ENCODE data around the gene PAK6.

GRCh38 chr15:40251486-40252140, 12.8 kb downstream of the PAK6 start:
- TF ChIP-seq, protein P1, sequence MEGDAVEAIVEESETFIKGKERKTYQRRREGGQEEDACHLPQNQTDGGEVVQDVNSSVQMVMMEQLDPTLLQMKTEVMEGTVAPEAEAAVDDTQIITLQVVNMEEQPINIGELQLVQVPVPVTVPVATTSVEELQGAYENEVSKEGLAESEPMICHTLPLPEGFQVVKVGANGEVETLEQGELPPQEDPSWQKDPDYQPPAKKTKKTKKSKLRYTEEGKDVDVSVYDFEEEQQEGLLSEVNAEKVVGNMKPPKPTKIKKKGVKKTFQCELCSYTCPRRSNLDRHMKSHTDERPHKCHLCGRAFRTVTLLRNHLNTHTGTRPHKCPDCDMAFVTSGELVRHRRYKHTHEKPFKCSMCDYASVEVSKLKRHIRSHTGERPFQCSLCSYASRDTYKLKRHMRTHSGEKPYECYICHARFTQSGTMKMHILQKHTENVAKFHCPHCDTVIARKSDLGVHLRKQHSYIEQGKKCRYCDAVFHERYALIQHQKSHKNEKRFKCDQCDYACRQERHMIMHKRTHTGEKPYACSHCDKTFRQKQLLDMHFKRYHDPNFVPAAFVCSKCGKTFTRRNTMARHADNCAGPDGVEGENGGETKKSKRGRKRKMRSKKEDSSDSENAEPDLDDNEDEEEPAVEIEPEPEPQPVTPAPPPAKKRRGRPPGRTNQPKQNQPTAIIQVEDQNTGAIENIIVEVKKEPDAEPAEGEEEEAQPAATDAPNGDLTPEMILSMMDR (IDR thresholded peaks at IDR 0.05): no peak
- no peak for TF ChIP-seq SIN3A (IDR thresholded peaks at IDR 0.05; ENCODE audit: borderline replicate concordance, low read depth, low read length)
- TF ChIP-seq POLR2AphosphoS5 (IDR thresholded peaks at IDR 0.05; ENCODE audit: low read depth, low read length): no peak
